Neuronal stem cell (in vitro differentiated cells): Measurements from ENCODE around the gene FPR3.

Source experiments
- DNase-seq: peaks from one replicate; pipeline ENCODE4 v3.0.0-alpha.2; 2013; ENCODE audit warnings: low spot score
- H2AFZ ChIP-seq: one replicate; pipeline ENCODE4 v1.6.1; 2013; ENCODE audit warnings: mild to moderate bottlenecking, low read length, inconsistent platforms
- H2AK5ac ChIP-seq: 2 replicates; pipeline ENCODE4 v1.6.1; 2013; ENCODE audit warnings: low read depth, mild to moderate bottlenecking, inconsistent platforms, low read length, moderate library complexity, mixed read lengths
- H2BK120ac ChIP-seq: 2 replicates; pipeline ENCODE4 v1.6.1; 2013; ENCODE audit warnings: low read depth, mild to moderate bottlenecking, inconsistent platforms, low read length, moderate library complexity, mixed read lengths
- H2BK12ac ChIP-seq: one replicate; pipeline ENCODE4 v1.6.1; 2013; ENCODE audit warnings: low read length, inconsistent platforms
- H2BK15ac ChIP-seq: 2 replicates; pipeline ENCODE4 v1.6.1; 2013; ENCODE audit warnings: mild to moderate bottlenecking, low read length, inconsistent platforms, mixed read lengths
- H2BK5ac ChIP-seq: one replicate; pipeline ENCODE4 v1.6.1; 2013; ENCODE audit warnings: inconsistent platforms, mild to moderate bottlenecking, low read length, moderate library complexity
- H3K14ac ChIP-seq: one replicate; pipeline ENCODE4 v1.6.1; 2013; ENCODE audit warnings: low read length, inconsistent platforms
- H3K18ac ChIP-seq: 2 replicates; pipeline ENCODE4 v1.6.1; 2013; ENCODE audit warnings: low read length, inconsistent platforms
- H3K23ac ChIP-seq: 2 replicates; pipeline ENCODE4 v1.6.1; 2013; ENCODE audit warnings: low read depth, mild to moderate bottlenecking, mixed read lengths, low read length, inconsistent platforms; ENCODE audit not compliant: poor library complexity
- H3K27ac ChIP-seq: replicated peaks from 3 replicates; pipeline ENCODE4 v1.5.1; 2013; ENCODE audit warnings: low read length, inconsistent platforms
- H3K27me3 ChIP-seq, 3 experiments: 2 replicates each; pipeline ENCODE4 v1.6.1; 2013; ENCODE audit warnings: low read length in 3 of 3, mild to moderate bottlenecking in 2 of 3, inconsistent platforms in 1 of 3, low read depth in 1 of 3, mixed read lengths in 1 of 3, moderate library complexity in 1 of 3; ENCODE audit not compliant: control insufficient read depth in 3 of 3, insufficient read depth in 3 of 3
- H3K36me3 ChIP-seq, 2 donors: replicated peaks in 1 of 2; 2 replicates each; pipeline ENCODE4 v1.6.1; 2013; ENCODE audit warnings: low read length in 2 of 2; ENCODE audit not compliant: control insufficient read depth in 2 of 2, insufficient read depth in 2 of 2
- H3K4ac ChIP-seq: 2 replicates; pipeline ENCODE4 v1.6.1; 2013; ENCODE audit warnings: inconsistent platforms, mild to moderate bottlenecking, low read length, moderate library complexity
- H3K4me1 ChIP-seq, 2 donors: 1 replicate in 1 of 2; 2 replicates in 1 of 2; pipeline ENCODE4 v1.6.1; 2013; ENCODE audit warnings: low read length in 2 of 2, low read depth in 1 of 2; ENCODE audit not compliant: control insufficient read depth in 2 of 2, insufficient read depth in 1 of 2
- H3K4me2 ChIP-seq: one replicate; pipeline ENCODE4 v1.6.1; 2013; ENCODE audit warnings: mild to moderate bottlenecking, low read length, inconsistent platforms; ENCODE audit not compliant: insufficient read depth, poor library complexity, severe bottlenecking
- H3K4me3 ChIP-seq, 2 donors: 2 replicates each; pipeline ENCODE4 v1.5.1; 2013; ENCODE audit warnings: low read length in 2 of 2, mild to moderate bottlenecking in 2 of 2, inconsistent platforms in 1 of 2, moderate library complexity in 1 of 2
- H3K79me1 ChIP-seq: one replicate; pipeline ENCODE4 v1.6.1; 2013; ENCODE audit warnings: low read depth, mild to moderate bottlenecking, inconsistent platforms, low read length, moderate library complexity
- H3K9ac ChIP-seq: one replicate; pipeline ENCODE4 v1.6.1; 2013; ENCODE audit warnings: mild to moderate bottlenecking, low read depth, low read length, inconsistent platforms; ENCODE audit not compliant: poor library complexity
- H3K9me3 ChIP-seq, 2 donors: replicated peaks in 1 of 2; 2 replicates each; pipeline versions ENCODE3 to v1.6.1; 2013; ENCODE audit warnings: low read length in 2 of 2, mild to moderate bottlenecking in 2 of 2, inconsistent platforms in 1 of 2, low read depth in 1 of 2, mixed read lengths in 1 of 2, moderate library complexity in 1 of 2; ENCODE audit not compliant: control insufficient read depth in 2 of 2, insufficient read depth in 1 of 2
- H4K8ac ChIP-seq: one replicate; pipeline ENCODE4 v1.6.1; 2013; ENCODE audit warnings: low read depth, mild to moderate bottlenecking, inconsistent platforms, low read length, moderate library complexity
- H4K91ac ChIP-seq: one replicate; pipeline ENCODE4 v1.6.1; 2013; ENCODE audit warnings: low read length, low read depth, mild to moderate bottlenecking, inconsistent platforms; ENCODE audit not compliant: poor library complexity
- WGBS, 2 donors: extraction: QIAGEN DNeasy Blood & Tissue Kit; methylation state at CpG; one replicate each; pipeline ENCODE4 v1.1.7; 2013; ENCODE audit warnings: missing lambda C conversion rate in 2 of 2, mixed read lengths in 1 of 2; ENCODE audit not compliant: insufficient read length in 2 of 2, insufficient replicate concordance in 1 of 2; ENCODE audit errors: extremely low coverage in 2 of 2; 5-methylcytosine and 5-hydroxymethylcytosine counted together

Gene FPR3

DNA sequence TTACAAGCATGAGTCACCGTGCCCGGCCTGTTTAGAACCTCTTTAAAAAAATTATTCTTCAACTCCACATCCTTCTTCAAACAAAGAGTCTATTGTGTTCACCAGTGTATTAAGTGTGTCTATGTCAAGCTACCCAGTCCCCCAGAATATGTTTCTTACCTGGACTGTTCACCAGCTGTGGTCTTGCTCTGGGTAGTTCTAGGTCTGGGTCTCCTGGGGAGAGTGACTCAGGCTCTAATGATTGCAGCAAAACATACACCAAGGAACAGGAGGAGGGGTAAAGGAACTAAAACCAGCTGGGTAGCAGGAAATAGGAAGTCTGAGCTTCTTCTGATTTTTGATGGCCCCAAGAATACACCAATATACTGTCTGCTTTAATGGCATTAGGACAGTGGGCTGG lies 43.3 kb upstream of the FPR3 start, which contains the start of gene FPR1:
TSS of gene FPR1 (minus strand) at position 224 of the 400 bp plus-strand sequence. CDS start 4,884 bp downstream, outside the sequence.
- Histone ChIP-seq H3K9me3 (peaks cover 0 to 8% of the 10 kb centered on the region in 2 donors), H3K79me1 (no peaks in the 10 kb centered on the region), H2BK15ac (no peak within 1 kb of the TSS), H3K27ac (no peak within 1 kb of the TSS), H2AFZ (no peak within 1 kb of the TSS), H3K4me3 (no peak within 1 kb of the TSS), H3K4me1 (no peaks in the 10 kb centered on the region), H3K14ac (peak within 1 kb of the TSS; percentile 42), H2BK120ac (no peak within 1 kb of the TSS), H3K27me3 (no peaks in the 10 kb centered on the region), H3K4ac (no peak within 1 kb of the TSS), H3K36me3 (peaks cover 0 to 1% of the 10 kb centered on the region in 2 donors), H2BK5ac (no peak within 1 kb of the TSS), H4K91ac (no peak within 1 kb of the TSS), H3K18ac (peak within 1 kb of the TSS; percentile 9), H3K23ac (no peak within 1 kb of the TSS), H4K8ac (no peak within 1 kb of the TSS), H2AK5ac (no peak within 1 kb of the TSS), H2BK12ac (no peak within 1 kb of the TSS), H3K9ac (no peak within 1 kb of the TSS), H3K4me2 (no peak within 1 kb of the TSS)
- no peak for DNase-seq
- no CpG with 5 or more reads among the region's 2 CpGs for WGBS, 2 donors

DNA sequence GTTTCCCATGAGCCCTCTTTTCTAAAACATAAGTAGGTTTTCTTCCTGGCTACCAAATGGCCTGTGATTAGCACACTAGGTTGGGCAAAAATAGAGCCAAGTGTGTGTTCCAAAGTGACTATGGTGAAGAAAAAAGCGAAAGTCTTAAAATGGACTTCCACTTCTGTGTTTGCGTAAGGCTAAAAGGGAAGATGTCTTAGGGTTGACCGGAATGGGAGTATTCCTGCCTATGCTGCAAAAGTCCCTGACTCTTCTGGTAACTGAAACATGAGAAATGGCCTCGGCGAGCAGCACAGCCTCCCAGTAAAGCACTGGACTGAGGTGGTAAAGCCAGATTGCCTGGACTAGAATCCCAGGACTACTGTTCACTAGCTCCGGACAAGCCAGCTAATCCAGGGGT lies 40.8 kb upstream of the FPR3 start:
- Histone ChIP-seq H3K4me3 (no peak overlapping the region), H3K23ac (no peak overlapping the region), H3K9me3 (peaks cover 0 to 8% of the 10 kb centered on the region in 2 donors), H3K4me1 (no peaks in the 10 kb centered on the region), H4K8ac (no peak overlapping the region), H3K36me3 (peaks cover 0 to 1% of the 10 kb centered on the region in 2 donors), H3K4me2 (no peak overlapping the region), H3K27ac (no peak overlapping the region), H2AK5ac (no peak overlapping the region), H3K9ac (no peak overlapping the region), H2BK120ac (no peak overlapping the region), H3K18ac (no peak overlapping the region), H2BK15ac (no peak overlapping the region), H2AFZ (no peak overlapping the region), H2BK12ac (no peak overlapping the region), H3K79me1 (no peaks in the 10 kb centered on the region), H3K4ac (no peak overlapping the region), H2BK5ac (no peak overlapping the region), H3K14ac (no peak overlapping the region), H3K27me3 (no peaks in the 10 kb centered on the region), H4K91ac (no peak overlapping the region)
- WGBS, 2 donors = no CpG with 5 or more reads among the region's 6 CpGs
- DNase-seq = no peak

DNA sequence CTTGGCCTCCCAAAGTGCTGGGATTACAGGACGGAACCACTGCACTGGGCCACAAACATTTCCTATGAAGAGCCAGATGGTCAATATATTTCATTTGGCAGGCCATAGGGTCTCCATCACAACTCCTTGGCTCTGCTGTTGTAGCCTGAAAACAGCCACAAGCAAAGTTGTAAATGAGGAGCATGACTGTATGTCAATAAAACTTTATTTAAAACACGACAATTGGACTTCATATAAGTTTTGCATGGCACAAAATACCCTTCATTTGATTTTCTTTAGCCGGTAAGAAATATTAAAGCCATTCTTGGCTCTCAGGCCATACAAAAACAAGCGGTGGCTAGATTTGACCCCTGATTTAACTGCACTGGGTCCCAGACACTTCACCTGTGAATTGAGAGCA lies 40.2 kb upstream of the FPR3 start:
- H3K18ac ChIP-seq = no peak overlapping the region
- H3K4me1 ChIP-seq = no peaks in the 10 kb centered on the region
- no peak overlapping the region for H3K9ac ChIP-seq
- no peak for DNase-seq
- no peak overlapping the region for H2AFZ ChIP-seq
- H3K27ac ChIP-seq = no peak overlapping the region
- H2BK15ac ChIP-seq = no peak overlapping the region
- H2BK120ac ChIP-seq = no peak overlapping the region
- no peak overlapping the region for H4K91ac ChIP-seq
- H3K4ac ChIP-seq = no peak overlapping the region
- H3K9me3 ChIP-seq = peaks cover 0 to 8% of the 10 kb centered on the region in 2 donors
- H3K36me3 ChIP-seq = peaks cover 0 to 1% of the 10 kb centered on the region in 2 donors
- no peaks in the 10 kb centered on the region for H3K79me1 ChIP-seq
- no peak overlapping the region for H4K8ac ChIP-seq
- no peak overlapping the region for H2BK5ac ChIP-seq
- H3K23ac ChIP-seq = no peak overlapping the region
- no peak overlapping the region for H3K4me2 ChIP-seq
- no peak overlapping the region for H3K14ac ChIP-seq
- WGBS, 2 donors = no CpG with 5 or more reads among the region's 4 CpGs
- H2BK12ac ChIP-seq = no peak overlapping the region
- H3K27me3 ChIP-seq = no peaks in the 10 kb centered on the region
- H3K4me3 ChIP-seq = no peak overlapping the region
- H2AK5ac ChIP-seq = no peak overlapping the region

DNA sequence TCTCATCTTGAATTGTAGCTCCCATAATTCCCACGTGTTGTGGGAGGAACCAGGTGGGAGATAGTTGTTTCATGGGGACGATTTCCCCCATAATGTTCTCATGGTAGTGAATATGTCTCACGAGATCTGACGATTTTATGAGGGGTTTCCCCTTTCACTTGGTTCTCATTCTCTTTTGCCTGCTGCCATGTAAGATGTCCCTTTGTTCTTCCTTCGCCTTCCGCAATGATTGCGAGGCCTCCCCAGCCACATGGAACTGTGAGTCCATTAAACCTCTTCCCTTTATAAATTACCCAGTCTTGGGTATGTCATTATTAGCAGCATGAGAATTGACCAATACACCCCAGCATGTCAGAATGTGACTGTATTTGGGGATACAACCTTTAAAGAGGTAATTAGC lies 39.4 kb upstream of the FPR3 start:
- Histone ChIP-seq H3K18ac (no peak overlapping the region), H2AFZ (no peak overlapping the region), H2BK15ac (no peak overlapping the region), H3K23ac (no peak overlapping the region), H3K79me1 (no peaks in the 10 kb centered on the region), H3K27ac (no peak overlapping the region), H3K9ac (no peak overlapping the region), H2BK5ac (no peak overlapping the region), H4K8ac (no peak overlapping the region), H3K14ac (no peak overlapping the region), H2BK120ac (no peak overlapping the region), H3K36me3 (peaks cover 0 to 1% of the 10 kb centered on the region in 2 donors), H3K4me2 (no peak overlapping the region), H3K4me3 (no peak overlapping the region), H4K91ac (no peak overlapping the region), H3K4ac (no peak overlapping the region), H3K27me3 (no peaks in the 10 kb centered on the region), H2AK5ac (no peak overlapping the region), H2BK12ac (no peak overlapping the region), H3K4me1 (no peaks in the 10 kb centered on the region), H3K9me3 (peaks cover 0 to 7% of the 10 kb centered on the region in 2 donors)
- no CpG with 5 or more reads among the region's 7 CpGs for WGBS, 2 donors
- no peak for DNase-seq
